ENCODE results near the gene TRAPPC2. TPM values are rescaled to one million over a fixed set of nuclear protein-coding genes. Genes with fewer than 3 reads are reported as not detected.

The TRAPPC2 gene
- total and polyA plus RNA-seq, 2 of the 4 experiments (the other 2 are of a cell fraction): 11.3 to 13.8 TPM

- H4K20me1 ChIP-seq (ENCODE audit: insufficient read depth, low read length): peaks cover 6% of the 10 kb centered on the region; the same call in 1 of the 2 replicates
- 92% methylated on average over 5 of the region's 9 CpGs; no CpG with 5 or more reads in 1 of the 2 experiments for WGBS, 2 experiments (ENCODE audit: extremely low coverage in 2 of 2, insufficient read length in 1 of 2)
- in situ Hi-C loops (cut with MboI; ENCODE audit: low sequenced_read_pairs): no loop called here
Measured at GRCh38 chrX:13716455-13716854, 18.0 kb downstream of the TRAPPC2 start.

More at GRCh38 chrX:13716455-13716854, 18.0 kb downstream of the TRAPPC2 start:
- Histone ChIP-seq H3K14ac (replicated peaks; ENCODE audit: low read depth, low read length) (no peak overlapping the region), H3K9me3 (ENCODE audit: control insufficient read depth, insufficient read depth, low read length) (no peaks in the 10 kb centered on the region), H3K9ac (ENCODE audit: low read depth, low read length) (no peak overlapping the region), H3K27ac (ENCODE audit: insufficient read depth, low read length) (no peak overlapping the region), H2AFZ (replicated peaks; ENCODE audit: low read length, poor library complexity) (no peak overlapping the region), H4K91ac (ENCODE audit: insufficient read depth, low read depth, low read length) (no peak overlapping the region), H4K5ac (ENCODE audit: low read depth, low read length) (no peak overlapping the region), H2BK15ac (ENCODE audit: low read depth, low read length) (no peak overlapping the region), H4K8ac (ENCODE audit: low read depth in 2 of 2, low read length in 2 of 2) (no peak overlapping the region), H3K18ac (ENCODE audit: low read depth, low read length) (no peak overlapping the region), H2AK9ac (replicated peaks; ENCODE audit: low read depth, low read length, poor library complexity) (no peak overlapping the region), H3K4ac (ENCODE audit: low read depth, low read length) (no peak overlapping the region), H3K56ac (ENCODE audit: extremely low read depth, insufficient read depth, low read length) (no peak overlapping the region), H3K4me2 (ENCODE audit: low read depth, low read length) (no peak overlapping the region), H2AK5ac (ENCODE audit: low read depth, low read length) (no peak overlapping the region), H3K27me3 (ENCODE audit: control insufficient read depth, insufficient read depth, low read length) (no peaks in the 10 kb centered on the region), H3K4me3 (ENCODE audit: insufficient read depth, low read depth, low read length) (no peak overlapping the region), H3K4me1 (ENCODE audit: control insufficient read depth, insufficient read depth, low read length) (peaks cover 15% of the 10 kb centered on the region), H2BK120ac (ENCODE audit: low read depth, low read length) (no peak overlapping the region), H2BK5ac (ENCODE audit: low read depth, low read length, poor library complexity, severe bottlenecking) (no peak overlapping the region), H3K9me1 (ENCODE audit: insufficient read depth, low read length) (peaks cover 14% of the 10 kb centered on the region), H3K36me3 (ENCODE audit: control insufficient read depth, insufficient read depth, low read length) (peaks cover 26% of the 10 kb centered on the region), H2BK20ac (ENCODE audit: low read depth, low read length) (no peak overlapping the region), H3K79me1 (ENCODE audit: low read depth in 1 of 2, low read length in 2 of 2) (peaks cover 24 to 39% of the 10 kb centered on the region in 2 experiments), H3K23ac (ENCODE audit: low read depth, low read length) (no peak overlapping the region)
- dilution Hi-C loops (cut with HindIII; ENCODE audit: low sequenced_read_pairs, unreplicated experiment) (no loop called here), intact Hi-C loops (cut with micrococcal nuclease) (no loop called here)
- ChIA-PET CTCF (no interaction called here), POLR2A (ENCODE audit: unreplicated experiment) (no interaction called here)
- no peak for ATAC-seq (ENCODE audit: low read depth)
- TF ChIP-seq BHLHE40 (IDR thresholded peaks at IDR 0.05; ENCODE audit: low read depth, low read length): no peak
- TF ChIP-seq POLR2A (IDR thresholded peaks at IDR 0.05; ENCODE audit: low read depth, low read length): no peak
- no peak for TF ChIP-seq NFE2L2 (IDR thresholded peaks at IDR 0.05; ENCODE audit: low read depth, low read length)
- no peak for TF ChIP-seq ELK1 (IDR thresholded peaks at IDR 0.05; ENCODE audit: borderline replicate concordance, low read depth, low read length)
- no peak for TF ChIP-seq MAFK (IDR thresholded peaks at IDR 0.05; ENCODE audit: low read depth, low read length)
- TF ChIP-seq CEBPB (IDR thresholded peaks at IDR 0.05; ENCODE audit: low read depth, low read length): no peak
- TF ChIP-seq USF2 (IDR thresholded peaks at IDR 0.05; ENCODE audit: low read depth, low read length): no peak
- no peak for DNase-seq
- no TSS peak for BruUV-seq (replicated peaks)
